Hepatocyte (in vitro differentiated cells): Measurements from ENCODE around the gene CCDC60. TPM values are rescaled to one million over a fixed set of nuclear protein-coding genes. Genes with fewer than 3 reads are reported as not detected.

Source experiments
- DNase-seq: peaks from one replicate; pipeline ENCODE4 v3.0.0-alpha.2; 2016; ENCODE audit warnings: low spot score
- H2AFZ ChIP-seq: fragments of 200-600 bp; sonication (generic); 2 replicates; pipeline ENCODE4 v1.6.0; 2016; ENCODE audit warnings: antibody characterized with exemption, mild to moderate bottlenecking
- H3K27ac ChIP-seq: fragments of 200-600 bp; sonication (generic); 2 replicates; pipeline ENCODE4 v1.5.1; 2016; ENCODE audit warnings: mild to moderate bottlenecking
- H3K27me3 ChIP-seq: fragments of 200-600 bp; sonication (generic); 2 replicates; pipeline ENCODE4 v1.6.1; 2016
- H3K36me3 ChIP-seq: fragments of 200-600 bp; sonication (generic); replicated peaks from 2 replicates; pipeline ENCODE4 v1.5.1; 2016; ENCODE audit warnings: low read depth; ENCODE audit not compliant: insufficient read depth
- H3K4me1 ChIP-seq: fragments of 200-600 bp; sonication (generic); 2 replicates; pipeline ENCODE4 v1.5.1; 2016; ENCODE audit warnings: mild to moderate bottlenecking, moderate library complexity; ENCODE audit not compliant: insufficient read depth
- H3K4me2 ChIP-seq: fragments of 200-600 bp; sonication (generic); 2 replicates; pipeline ENCODE4 v1.6.0; 2016
- H3K4me3 ChIP-seq: fragments of 200-600 bp; sonication (generic); 2 replicates; pipeline ENCODE4 v1.5.1; 2016; ENCODE audit warnings: mild to moderate bottlenecking
- H3K79me2 ChIP-seq: fragments of 200-600 bp; sonication (generic); 2 replicates; pipeline ENCODE4 v1.6.0; 2017; ENCODE audit warnings: mild to moderate bottlenecking
- H3K9me2 ChIP-seq: fragments of 200-600 bp; sonication (generic); replicated peaks from 2 replicates; pipeline ENCODE4 v1.6.0; 2017; ENCODE audit warnings: mild to moderate bottlenecking; ENCODE audit not compliant: insufficient read depth
- H3K9me3 ChIP-seq: fragments of 200-600 bp; sonication (generic); 2 replicates; pipeline ENCODE4 v1.5.1; 2016; ENCODE audit warnings: low read depth, mild to moderate bottlenecking
- H4K20me1 ChIP-seq: fragments of 200-600 bp; sonication (generic); 2 replicates; pipeline ENCODE4 v1.6.0; 2016; ENCODE audit warnings: mild to moderate bottlenecking; ENCODE audit not compliant: insufficient read depth, poor library complexity, severe bottlenecking
- CTCF ChIP-seq: fragments of 200-600 bp; sonication (generic); IDR thresholded peaks from 2 replicates; pipeline ENCODE4 v1.5.1; 2016; ENCODE audit warnings: antibody characterized with exemption, mild to moderate bottlenecking; ENCODE audit not compliant: poor library complexity
- EZH2 ChIP-seq: fragments of 200-600 bp; sonication (generic); IDR thresholded peaks from 2 replicates; pipeline ENCODE4 v1.6.1; 2016; ENCODE audit warnings: antibody characterized with exemption, mild to moderate bottlenecking, borderline replicate concordance
- EZH2phosphoT487 ChIP-seq: fragments of 200-600 bp; sonication (generic); IDR thresholded peaks from one replicate; pipeline ENCODE4 v1.6.1; 2018; ENCODE audit warnings: antibody characterized with exemption, mild to moderate bottlenecking, low read depth, moderate library complexity; ENCODE audit not compliant: unreplicated experiment, severe bottlenecking
- WGBS: methylation state at CpG from one replicate; pipeline ENCODE4 v1.1.6; 2016; ENCODE audit warnings: low lambda C conversion rate; ENCODE audit errors: missing lambda C conversion rate; 5-methylcytosine and 5-hydroxymethylcytosine counted together
- polyA plus RNA-seq: library from polyadenylated mRNA; unstranded; fragments of >200 nt; fragmentation: Nextera tagmentation; extraction: Ambion mirVana; gene quantifications from 2 replicates; pipeline ENCODE4 v1.2.1, GENCODE V29; 2016
- total RNA-seq: library from RNA; depleted of rRNA; stranded (reverse); fragments of >200 nt; gene quantifications from 2 replicates; pipeline ENCODE4 v1.2.3, GENCODE V29; 2014

The CCDC60 gene
- total and polyA plus RNA-seq, 2 experiments from 2014 or later = 0.47 TPM; not detected in 1

GRCh38 chr12:119415714-119416113 lies 81.2 kb downstream of the CCDC60 start:
- Histone ChIP-seq H4K20me1 (no peaks in the 10 kb centered on the region), H3K27me3 (no peaks in the 10 kb centered on the region), H3K4me2 (no peak overlapping the region), H3K79me2 (no peaks in the 10 kb centered on the region), H3K4me3 (no peak overlapping the region), H3K4me1 (no peaks in the 10 kb centered on the region), H3K9me2 (no peaks in the 10 kb centered on the region), H3K36me3 (no peaks in the 10 kb centered on the region), H2AFZ (no peak overlapping the region), H3K27ac (no peak overlapping the region), H3K9me3 (no peaks in the 10 kb centered on the region)
- 53% methylated on average over 3 of the region's 3 CpGs for WGBS
- TF ChIP-seq EZH2 = no peak
- DNase-seq = no peak

- no peak for DNase-seq
- H3K4me3 ChIP-seq = no peak overlapping the region
- no peaks in the 10 kb centered on the region for H3K9me3 ChIP-seq
- H3K79me2 ChIP-seq = no peaks in the 10 kb centered on the region
- no peak for TF ChIP-seq CTCF
- TF ChIP-seq EZH2phosphoT487 = no peak
- TF ChIP-seq EZH2 = no peak
- H3K27me3 ChIP-seq = no peaks in the 10 kb centered on the region
- no peaks in the 10 kb centered on the region for H3K36me3 ChIP-seq
- H3K27ac ChIP-seq = no peak overlapping the region
- H2AFZ ChIP-seq = no peak overlapping the region
- H3K4me1 ChIP-seq = no peaks in the 10 kb centered on the region
- H3K4me2 ChIP-seq = no peak overlapping the region
- H3K9me2 ChIP-seq = no peaks in the 10 kb centered on the region
- no peaks in the 10 kb centered on the region for H4K20me1 ChIP-seq
Observed at GRCh38 chr12:119417440-119417839, 82.9 kb downstream of the CCDC60 start.

- DNase-seq = no peak
- H3K36me3 ChIP-seq = no peaks in the 10 kb centered on the region
- H3K4me3 ChIP-seq = no peak overlapping the region
- H3K4me2 ChIP-seq = no peak overlapping the region
- H3K9me3 ChIP-seq = no peaks in the 10 kb centered on the region
- no peaks in the 10 kb centered on the region for H3K9me2 ChIP-seq
- H3K79me2 ChIP-seq = no peaks in the 10 kb centered on the region
- H3K4me1 ChIP-seq = no peaks in the 10 kb centered on the region
- TF ChIP-seq CTCF = no peak
- no peak for TF ChIP-seq EZH2
- TF ChIP-seq EZH2phosphoT487 = no peak
- H3K27ac ChIP-seq = no peak overlapping the region
- no peaks in the 10 kb centered on the region for H3K27me3 ChIP-seq
- H4K20me1 ChIP-seq = no peaks in the 10 kb centered on the region
- H2AFZ ChIP-seq = no peak overlapping the region
- 79% methylated on average over 6 of the region's 6 CpGs for WGBS
Observed at GRCh38 chr12:119419381-119419780, 84.9 kb downstream of the CCDC60 start.

GRCh38 chr12:119423285-119423684 lies 88.8 kb downstream of the CCDC60 start:
- no peak for DNase-seq
- TF ChIP-seq CTCF (no peak), EZH2phosphoT487 (no peak), EZH2 (no peak)
- H3K4me3 ChIP-seq = no peak overlapping the region
- WGBS = 19% methylated on average over 2 of the region's 2 CpGs
- H3K79me2 ChIP-seq = no peaks in the 10 kb centered on the region
- H3K4me1 ChIP-seq = no peaks in the 10 kb centered on the region
- H3K9me2 ChIP-seq = no peaks in the 10 kb centered on the region
- no peak overlapping the region for H2AFZ ChIP-seq
- no peak overlapping the region for H3K4me2 ChIP-seq
- no peaks in the 10 kb centered on the region for H3K27me3 ChIP-seq
- H3K27ac ChIP-seq = no peak overlapping the region
- H3K9me3 ChIP-seq = no peaks in the 10 kb centered on the region
- H3K36me3 ChIP-seq = no peaks in the 10 kb centered on the region
- H4K20me1 ChIP-seq = no peaks in the 10 kb centered on the region
